ENCODE data around the gene KCNH5.

KCNH5 gene

DNA sequence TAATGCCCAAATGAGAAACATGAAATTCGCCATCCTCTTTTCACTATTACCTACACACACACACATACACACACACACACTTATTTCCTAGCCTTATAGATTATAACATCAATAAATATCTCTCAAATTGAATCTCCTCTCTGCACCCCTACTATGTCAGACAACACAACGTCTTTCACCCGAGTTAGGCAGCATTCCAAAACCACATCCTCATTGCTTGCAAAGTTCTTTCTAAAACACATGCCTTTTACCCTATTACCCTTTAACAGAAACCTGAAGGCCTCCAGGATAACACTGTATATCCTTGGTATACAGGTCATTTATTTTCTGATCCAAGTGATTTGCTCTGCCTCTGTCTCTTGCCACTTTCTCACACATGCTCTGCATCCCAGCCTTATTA lies 56.3 kb downstream of the KCNH5 start:
- no peak for DNase-seq (ENCODE audit: low read depth)

DNA sequence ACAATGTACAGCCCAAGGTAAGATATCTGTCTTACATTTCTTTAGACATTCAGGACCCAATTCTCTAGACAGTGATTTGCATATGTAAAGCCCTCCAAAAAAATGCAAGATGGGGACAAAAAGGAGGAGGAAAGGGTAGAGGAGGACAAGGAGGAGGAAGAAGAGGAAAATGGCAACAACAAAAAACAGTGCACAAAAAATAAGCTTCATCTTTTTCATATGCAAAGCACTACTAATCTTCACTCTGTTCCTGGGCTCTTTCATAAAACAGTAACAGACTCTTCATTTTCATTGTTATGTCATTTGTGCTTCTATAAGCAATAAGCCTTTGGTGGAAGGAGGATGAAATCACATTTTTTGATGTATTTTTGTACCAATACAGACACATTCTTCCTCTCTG lies 61.4 kb downstream of the KCNH5 start:
- no peak for DNase-seq (ENCODE audit: low read depth)

DNA sequence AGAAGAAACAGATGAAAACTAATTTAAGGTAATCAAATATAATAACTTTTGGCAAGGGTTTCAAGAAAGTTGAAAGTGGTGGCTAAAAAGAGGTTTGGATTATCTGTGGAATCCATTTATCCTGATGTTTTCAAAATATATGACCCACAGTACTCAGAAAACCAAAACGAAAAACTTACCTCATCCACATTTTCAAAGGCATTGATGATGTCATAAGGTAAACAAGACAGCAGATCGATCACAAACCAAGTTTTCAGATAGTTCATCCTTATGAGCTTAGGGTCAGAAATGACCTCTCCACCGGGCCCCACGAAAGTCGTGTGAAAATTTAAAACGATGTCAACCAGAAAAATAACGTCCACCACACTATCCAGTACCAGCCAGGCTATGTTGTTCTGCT lies 64.6 kb downstream of the KCNH5 start:
- no peak for DNase-seq (ENCODE audit: low read depth)

DNA sequence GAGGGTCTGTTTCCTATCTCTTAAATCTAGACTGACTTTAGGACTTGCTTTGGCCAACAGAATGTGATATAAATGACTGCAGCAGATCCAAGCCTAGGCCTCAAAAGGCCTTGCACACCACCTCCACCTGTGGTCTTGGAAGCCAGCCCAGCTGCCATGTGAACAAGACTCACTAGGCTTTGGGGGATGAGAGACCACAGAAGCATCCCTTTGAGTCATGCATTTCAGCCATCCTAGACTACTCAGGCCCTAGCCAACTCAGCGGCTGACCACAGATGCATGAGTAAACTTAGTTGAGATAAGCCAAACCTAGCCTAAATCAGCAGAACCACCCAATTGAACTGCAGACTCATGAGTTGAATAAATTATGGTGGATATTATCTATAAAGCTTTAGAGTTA lies 87.7 kb downstream of the KCNH5 start:
- DNase-seq (ENCODE audit: low read depth) = no peak

DNA sequence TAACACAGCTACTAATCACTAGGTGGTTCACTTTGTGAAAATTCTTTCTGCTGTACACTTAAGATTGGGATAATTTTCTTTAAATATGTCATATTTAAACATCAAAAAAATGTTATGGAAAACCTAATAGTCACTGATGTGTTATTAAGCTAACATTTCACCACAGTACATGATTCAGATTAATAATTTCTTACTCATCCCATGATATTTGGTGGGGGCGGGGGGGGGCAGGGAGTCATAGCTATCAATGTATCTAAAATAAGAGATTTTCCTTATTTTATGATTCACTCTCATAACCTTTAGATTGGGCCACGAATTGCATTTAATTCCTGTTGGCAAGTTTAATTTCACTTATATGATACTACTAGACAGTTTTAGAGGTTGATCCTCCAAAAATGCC lies 88.8 kb downstream of the KCNH5 start:
- DNase-seq (ENCODE audit: low read depth) = no peak

DNA sequence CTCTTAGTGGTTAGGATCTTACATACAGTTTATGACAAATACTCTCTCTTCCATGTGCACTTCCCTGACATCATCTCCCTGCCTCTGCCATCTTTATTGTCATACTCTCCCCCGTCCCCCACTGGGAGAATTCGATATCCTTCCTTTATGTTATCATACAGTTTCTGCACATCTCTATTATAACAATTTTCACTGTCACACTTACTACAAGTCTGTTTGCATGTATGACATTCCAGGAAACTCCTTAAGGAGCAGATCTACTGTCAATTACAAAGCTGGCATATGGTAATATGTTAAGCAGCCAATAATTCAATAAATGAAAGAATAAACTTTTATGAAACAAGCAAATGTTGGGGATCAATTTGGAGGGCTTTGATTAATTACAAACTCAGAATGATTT lies 91.1 kb downstream of the KCNH5 start:
- no peak for DNase-seq (ENCODE audit: low read depth)

DNA sequence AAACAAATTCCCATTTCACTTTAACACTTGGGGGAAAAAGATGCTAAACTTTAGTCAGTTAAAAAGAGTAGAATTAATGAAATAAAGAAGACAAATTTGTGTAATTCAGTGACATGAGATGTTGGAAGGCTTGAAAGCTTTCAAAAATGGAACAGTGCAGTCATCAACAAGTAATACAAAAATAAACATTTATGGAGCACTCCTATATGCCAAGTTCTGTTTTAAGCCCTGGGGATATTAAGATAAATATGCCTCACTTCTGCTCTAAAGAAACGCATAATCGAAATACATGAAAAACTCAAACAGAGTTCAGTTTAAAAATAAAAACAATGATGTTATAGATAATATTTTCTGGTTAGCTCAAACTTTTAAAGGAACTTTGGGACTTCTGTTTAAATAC lies 93.0 kb downstream of the KCNH5 start:
- DNase-seq (ENCODE audit: low read depth) = no peak

DNA sequence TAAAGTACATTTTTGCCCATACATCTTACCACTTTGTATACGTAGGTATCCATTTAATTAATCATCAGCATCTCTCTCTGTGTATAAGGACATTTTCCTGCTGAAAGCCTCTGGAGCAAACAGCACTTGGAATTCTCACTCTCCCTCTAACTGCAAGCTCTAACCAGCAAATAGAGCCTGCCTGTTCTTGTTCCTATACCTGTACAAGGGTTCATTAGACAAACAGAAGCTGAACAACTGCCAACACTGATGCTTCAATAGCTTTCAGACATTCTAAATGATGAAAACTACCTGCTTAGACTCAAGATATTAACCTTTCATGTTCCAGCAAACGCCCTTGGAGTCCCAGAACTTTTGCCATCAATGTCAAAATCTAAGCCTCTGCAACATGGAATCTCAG lies 98.0 kb downstream of the KCNH5 start:
- no peak for DNase-seq (ENCODE audit: low read depth)

DNA sequence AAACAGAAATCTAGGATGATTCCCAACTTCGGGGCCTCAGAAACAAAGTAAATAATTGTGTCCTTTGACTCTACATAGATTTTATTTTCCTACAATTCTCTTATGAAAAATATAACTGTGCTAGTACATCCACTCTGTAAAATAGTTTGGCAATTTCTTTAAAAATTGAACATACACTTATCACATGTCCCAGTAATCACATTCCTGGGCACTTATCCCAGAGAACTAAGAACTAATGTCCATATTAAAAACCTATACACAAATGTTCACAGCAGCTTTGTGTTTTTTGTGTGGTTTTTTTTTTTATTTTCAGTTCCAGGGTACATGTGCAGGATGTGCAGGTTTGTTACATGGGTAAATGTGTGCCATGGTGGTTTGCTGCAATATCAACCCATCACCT lies 99.0 kb downstream of the KCNH5 start:
- DNase-seq (ENCODE audit: low read depth) = no peak

DNA sequence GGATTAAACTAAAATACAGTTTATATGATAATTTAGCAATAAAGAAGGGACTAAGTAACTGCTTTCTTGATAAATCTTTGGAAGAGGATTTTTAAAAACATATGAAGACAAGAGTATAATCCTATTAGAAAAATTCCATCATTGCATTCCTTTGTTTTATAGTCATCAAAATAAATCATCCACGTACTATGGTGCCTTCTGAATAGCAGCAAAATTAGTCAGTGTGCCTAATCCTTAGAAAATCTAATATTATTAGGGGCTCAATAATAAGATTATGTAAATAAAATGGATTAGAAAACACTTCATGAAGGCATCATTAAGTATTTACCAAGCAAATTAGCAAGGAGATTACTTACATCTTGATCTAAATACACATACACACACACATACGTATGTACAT lies 102.1 kb downstream of the KCNH5 start:
- DNase-seq (ENCODE audit: low read depth) = no peak

DNA sequence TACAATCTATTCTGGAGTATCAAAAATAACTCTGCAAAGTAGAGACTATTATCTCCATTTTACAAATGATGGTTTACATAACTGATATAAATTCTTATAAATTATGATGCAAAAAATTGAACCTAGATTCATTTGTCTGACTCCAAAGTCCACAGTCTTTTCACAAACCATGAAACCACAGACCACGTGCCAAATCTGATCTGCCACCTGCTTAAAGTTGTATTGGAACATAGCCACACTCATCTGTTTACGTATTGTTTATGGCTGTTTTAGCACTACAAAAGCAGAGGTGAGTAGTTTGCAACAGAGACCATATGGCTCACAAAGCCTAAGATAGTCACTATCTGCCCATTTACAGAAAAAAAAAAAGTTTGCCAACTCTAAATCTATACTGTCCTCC lies 105.3 kb downstream of the KCNH5 start:
- DNase-seq (ENCODE audit: low read depth) = no peak

DNA sequence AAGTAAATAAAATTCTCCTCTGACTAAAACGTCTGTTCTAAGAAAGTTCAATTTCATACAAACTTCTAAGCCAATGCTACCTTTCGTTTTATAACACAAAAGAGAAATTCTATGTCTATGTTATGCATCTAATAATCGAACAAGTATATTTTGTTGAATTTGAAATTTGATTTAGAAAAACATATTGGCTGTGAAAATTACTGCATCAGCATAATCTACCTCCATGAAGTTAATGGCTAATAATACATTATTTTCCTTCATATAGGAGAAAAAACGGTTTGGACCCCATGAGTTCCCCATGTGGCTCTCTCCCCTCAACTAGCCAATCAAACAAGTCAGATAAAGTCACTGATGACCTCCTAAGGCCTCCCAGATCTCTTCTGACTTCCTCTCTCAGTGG lies 106.5 kb downstream of the KCNH5 start:
- no peak for DNase-seq (ENCODE audit: low read depth)

DNA sequence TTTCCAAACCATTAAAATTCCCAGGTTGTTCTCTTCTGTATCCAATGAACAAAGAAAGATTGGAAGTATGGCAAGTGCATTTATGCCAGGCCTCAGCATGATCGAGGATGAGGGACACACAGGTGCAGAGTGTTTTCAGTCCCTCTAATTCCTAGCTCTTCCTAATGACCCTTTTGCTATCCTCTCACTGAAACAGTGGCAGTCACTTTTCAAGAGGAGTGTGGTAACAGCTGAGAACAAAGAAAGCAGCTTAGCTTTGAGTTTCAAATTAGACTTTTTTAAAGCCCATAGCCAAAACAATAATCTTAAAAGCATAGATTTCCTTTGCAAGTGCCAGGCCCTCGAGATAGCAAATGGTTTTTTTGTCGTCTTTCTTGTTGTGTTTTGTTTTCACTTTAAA lies 110.8 kb downstream of the KCNH5 start:
- no peak for DNase-seq (ENCODE audit: low read depth)

DNA sequence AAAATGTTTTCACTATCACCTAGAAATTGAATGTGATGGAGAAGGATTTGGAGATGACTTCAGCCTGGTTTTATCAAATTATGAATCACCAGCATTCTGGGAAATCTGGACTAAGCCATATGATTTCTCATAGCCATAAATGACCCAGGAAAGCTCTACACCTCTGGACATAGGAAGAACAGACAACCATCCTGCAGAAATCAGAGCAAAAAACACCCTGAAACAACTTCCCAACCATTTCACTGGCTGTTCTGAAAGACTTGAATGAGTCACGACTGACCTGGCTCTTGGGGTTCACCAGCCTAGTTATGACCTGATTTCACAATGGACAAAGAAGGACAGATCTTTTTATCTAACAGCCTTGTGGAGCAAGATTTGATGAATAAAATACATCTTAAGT lies 123.8 kb downstream of the KCNH5 start:
- DNase-seq (ENCODE audit: low read depth) = no peak

DNA sequence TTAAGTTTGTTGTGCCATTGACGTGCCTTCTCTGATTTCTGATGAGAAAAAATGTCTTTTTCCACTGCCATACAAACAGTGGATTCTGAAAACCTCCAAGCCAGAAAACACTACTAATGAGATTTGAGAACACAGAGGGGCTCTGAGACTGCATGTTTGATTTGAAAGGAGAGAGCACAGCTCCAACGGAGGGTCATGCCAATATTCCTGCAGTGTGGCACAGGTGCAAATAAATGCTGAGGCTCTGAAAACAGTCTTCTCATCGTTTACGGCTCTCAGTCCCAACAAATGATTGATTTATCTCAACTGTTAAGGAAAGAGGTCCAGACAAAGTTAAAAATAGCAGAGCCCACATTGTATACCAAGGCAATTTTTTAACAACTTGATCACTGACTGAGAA lies 128.7 kb downstream of the KCNH5 start:
- DNase-seq (ENCODE audit: low read depth) = no peak

DNA sequence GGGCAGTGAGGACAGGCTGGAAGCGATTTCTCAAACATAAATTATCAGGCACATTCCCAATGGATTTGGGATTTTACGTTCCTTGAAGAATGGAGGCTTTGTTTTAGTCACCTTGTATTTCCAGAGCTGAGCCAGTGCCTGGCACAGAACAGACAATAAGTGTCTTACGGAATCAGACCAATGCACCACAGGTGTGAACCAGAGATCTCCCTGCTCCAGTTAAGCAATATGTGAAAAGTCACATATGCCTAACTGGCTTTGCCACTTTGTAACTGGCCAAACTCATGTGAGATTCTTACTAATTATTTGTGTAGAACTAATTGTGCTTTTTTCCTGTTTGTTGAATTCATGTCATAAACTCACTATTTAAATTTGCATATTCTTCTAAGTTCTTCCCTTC lies 130.4 kb downstream of the KCNH5 start:
- no peak for DNase-seq (ENCODE audit: low read depth)

DNA sequence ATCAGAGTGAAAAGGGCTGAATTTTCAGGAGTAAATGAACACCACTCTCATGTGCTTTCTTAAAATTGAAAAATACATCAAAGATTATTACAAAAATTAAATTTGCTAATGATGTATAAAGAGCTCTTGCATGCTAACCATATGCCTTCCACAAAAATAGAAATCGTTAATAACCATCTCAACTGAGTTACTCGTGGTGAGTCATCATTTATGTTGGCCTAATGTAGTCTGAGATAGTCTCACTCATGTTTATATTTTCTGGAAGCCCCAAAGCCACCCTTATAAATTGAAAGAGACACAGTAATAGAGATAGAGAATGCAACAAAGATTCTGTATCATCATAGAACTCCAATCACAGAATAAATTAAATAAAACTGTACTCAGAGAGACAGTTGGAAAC lies 131.2 kb downstream of the KCNH5 start:
- no peak for DNase-seq (ENCODE audit: low read depth)

DNA sequence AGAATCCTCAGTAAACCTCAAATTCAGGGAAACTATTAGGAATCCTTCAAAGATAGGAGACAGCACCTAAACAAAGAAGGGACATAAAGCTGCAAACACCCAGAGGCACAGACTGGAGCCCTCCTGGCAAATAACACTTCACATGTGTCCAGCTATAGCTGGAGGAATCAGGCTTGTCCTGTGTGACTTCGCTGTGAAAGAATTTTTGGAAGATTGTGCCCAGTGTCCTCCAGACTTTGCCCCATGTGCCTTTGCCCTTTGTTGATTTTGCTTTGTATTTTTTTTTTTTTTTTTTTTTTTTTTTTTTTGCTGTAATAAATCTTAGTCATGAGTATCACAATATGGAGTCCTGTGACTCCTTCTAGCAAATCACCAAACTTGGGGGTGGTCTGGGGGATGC lies 136.8 kb downstream of the KCNH5 start:
- no peak for DNase-seq (ENCODE audit: low read depth)

DNA sequence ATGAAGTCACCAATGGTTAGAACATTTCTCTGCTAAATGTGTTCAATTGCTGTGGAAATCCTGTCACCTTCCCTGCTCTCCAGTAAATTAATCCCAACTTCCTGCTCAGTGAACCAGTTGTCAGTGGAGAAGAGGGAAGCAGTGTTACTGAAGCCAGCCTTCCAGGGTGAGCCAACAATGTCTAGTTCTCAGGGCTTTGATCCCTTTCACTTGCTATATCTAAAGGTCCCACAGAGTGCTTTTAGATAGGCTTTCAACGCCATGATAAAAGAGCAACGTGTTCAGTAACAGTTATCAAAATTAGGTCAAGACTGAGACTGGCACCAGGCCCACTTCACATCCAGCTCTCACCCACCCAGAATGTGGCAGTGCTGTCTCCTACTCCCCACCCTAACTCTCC lies 139.7 kb downstream of the KCNH5 start:
- DNase-seq (ENCODE audit: low read depth) = no peak

DNA sequence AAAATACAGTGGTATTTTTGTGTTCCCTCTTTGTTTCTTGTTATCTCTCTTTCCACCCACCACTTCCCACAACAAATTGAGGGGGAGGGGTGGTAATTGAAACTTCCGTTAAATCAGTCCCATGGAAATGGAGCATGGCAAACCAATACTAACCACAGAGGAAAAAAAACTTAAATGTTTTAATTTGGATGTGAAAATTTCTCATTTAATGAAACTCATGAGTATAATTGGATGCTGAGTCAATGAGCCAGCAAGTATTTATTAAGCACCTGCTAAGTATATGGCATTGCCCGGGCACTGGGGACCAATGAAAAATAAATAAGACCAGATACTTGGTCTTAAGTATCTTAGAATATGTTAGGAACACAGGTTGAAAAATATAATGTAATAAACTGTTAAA lies 147.5 kb downstream of the KCNH5 start:
- no peak for DNase-seq (ENCODE audit: low read depth)

DNA sequence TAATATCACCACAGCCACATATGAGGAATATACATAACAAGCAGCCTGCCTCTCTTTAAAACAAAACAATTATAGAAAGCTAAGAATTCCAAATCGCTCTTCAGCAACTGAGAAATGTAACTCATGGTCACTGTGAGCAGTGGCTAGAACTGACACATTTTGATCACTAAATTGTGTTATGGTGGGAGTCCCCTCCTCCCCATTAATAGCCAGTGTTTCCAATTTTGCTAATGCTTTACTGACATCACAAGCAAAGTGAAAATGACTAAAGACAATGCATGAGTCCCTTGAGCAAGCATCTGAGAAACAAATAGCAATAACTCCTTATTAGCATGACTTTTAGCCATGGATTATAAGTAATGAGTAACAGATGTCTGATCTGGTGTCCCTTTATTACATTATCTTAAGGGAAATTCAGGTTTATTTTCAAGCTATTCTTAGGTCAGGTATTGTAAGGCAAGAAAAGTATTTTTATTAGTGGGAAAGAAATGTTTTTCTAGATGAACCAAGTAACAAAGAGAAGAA lies 148.3 kb downstream of the KCNH5 start:
- no peak for DNase-seq (ENCODE audit: low read depth)

DNA sequence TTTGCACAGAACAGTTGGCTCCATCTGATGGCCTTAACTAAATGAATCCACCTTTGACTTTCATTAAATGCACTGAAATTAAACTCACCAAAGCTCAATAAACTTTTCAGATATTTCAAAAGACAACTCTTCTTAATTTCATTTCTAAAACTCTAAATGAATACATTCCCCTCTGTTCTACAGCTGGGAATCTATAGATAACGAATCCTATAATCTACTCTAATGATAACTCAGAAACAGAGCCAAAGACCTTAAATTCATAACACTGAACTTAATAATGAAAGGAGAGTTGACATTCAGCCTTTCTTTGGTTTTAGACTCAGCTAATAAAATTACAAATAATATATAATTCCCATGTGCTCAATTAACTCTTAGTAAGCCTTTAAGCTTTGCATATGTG lies 150.5 kb downstream of the KCNH5 start:
- DNase-seq (ENCODE audit: low read depth) = no peak

DNA sequence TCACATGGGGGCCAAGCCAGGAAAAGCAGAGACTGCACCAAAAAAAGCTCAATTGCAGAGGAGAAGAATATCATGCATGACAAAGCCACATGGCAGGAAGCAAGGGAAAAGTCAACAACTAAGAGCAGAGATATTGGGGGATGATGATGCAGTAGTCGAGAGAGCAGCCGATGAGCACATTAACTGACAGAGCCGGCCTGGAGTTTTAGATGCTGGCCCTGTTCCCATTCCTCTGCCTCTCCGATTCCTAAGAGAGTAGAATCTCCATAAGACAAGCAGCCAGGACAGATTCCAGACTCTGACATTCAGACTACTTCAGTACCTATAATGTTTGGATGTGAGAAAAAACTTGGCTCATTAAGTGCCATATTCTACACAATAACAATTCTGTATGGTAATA lies 155.9 kb downstream of the KCNH5 start:
- DNase-seq (ENCODE audit: low read depth) = no peak

DNA sequence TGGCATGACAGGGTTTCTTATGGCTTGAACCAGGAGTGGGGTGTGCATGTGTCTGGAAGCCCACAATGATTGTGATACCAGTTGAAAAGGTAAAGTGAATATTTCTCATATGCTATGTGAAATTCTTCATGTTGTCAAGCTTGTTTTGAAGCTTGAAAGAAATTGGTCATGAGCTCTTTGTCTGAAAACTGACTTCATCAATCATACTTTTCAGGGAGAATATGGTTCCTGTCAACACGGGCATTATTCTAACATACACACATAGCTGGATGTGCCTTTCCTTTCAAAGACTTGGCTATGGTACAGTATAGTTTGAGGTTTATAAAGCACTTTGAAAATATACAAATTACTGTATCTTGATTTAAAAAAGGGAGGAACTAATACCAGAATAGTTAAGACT lies 158.8 kb downstream of the KCNH5 start:
- DNase-seq (ENCODE audit: low read depth) = no peak

DNA sequence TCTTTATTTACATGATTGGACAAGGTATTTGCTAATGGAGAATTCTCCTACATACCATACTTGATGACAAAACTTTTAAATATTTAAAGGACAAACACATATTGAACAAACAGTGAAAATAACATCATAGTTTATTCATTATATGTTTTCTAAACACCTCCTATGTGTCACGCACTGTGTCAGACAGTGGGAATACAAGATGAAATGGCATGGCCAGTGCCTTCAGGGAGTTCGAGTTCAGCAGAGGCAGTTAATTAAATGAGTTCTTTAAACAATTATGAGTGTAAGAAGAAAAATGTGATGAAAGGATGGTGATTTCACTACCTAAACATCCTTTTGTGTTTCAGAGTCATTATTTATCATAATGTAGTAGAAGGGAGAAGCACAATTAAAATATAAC lies 159.8 kb downstream of the KCNH5 start:
- no peak for DNase-seq (ENCODE audit: low read depth)

All from activated gamma-delta T cell treated with anti-CD3 and anti-CD28 coated beads, Interleukin-2, amount 50 U/mL, for 16 hours (primary cell).